Measurements from ENCODE around the gene TIPARP.

The TIPARP gene

GRCh38 chr3:156661155-156661554, 13.2 kb upstream of the TIPARP start:
- Histone ChIP-seq H3K4me1 (ENCODE audit: insufficient read depth, low read length, severe bottlenecking) (no peaks in the 10 kb centered on the region), H3K27me3 (ENCODE audit: insufficient read depth, low read length) (no peaks in the 10 kb centered on the region), H3K27ac (ENCODE audit: low read depth, low read length, poor library complexity, severe bottlenecking) (no peak overlapping the region), H2AFZ (ENCODE audit: low read length) (no peak overlapping the region), H3K9me3 (ENCODE audit: low read length) (no peaks in the 10 kb centered on the region), H3K4me3 (ENCODE audit: low read depth, low read length, poor library complexity, severe bottlenecking) (no peak overlapping the region), H3K79me2 (ENCODE audit: insufficient read depth, low read length) (no peaks in the 10 kb centered on the region), H3K9me2 (ENCODE audit: low read depth, low read length) (no peaks in the 10 kb centered on the region), H3K36me3 (ENCODE audit: insufficient read depth, low read length) (no peaks in the 10 kb centered on the region), H3F3A (ENCODE audit: insufficient read depth, low read length) (no peaks in the 10 kb centered on the region), H4K20me1 (ENCODE audit: insufficient read depth, low read length) (no peaks in the 10 kb centered on the region), H3K9ac (ENCODE audit: low read length) (no peak overlapping the region), H3K4me2 (ENCODE audit: low read length) (no peak overlapping the region)
- no peak for TF ChIP-seq CTCF (IDR thresholded peaks at IDR 0.05; ENCODE audit: low read length)
- no peak for TF ChIP-seq EZH2 (IDR thresholded peaks at IDR 0.05; ENCODE audit: borderline replicate concordance, low read length)

GRCh38 chr3:156664011-156664830, 10.2 kb upstream of the TIPARP start:
- Histone ChIP-seq H3F3A (ENCODE audit: insufficient read depth, low read length) (no peaks in the 10 kb centered on the region), H3K27me3 (ENCODE audit: insufficient read depth, low read length) (no peaks in the 10 kb centered on the region), H3K27ac (ENCODE audit: low read depth, low read length, poor library complexity, severe bottlenecking) (no peak overlapping the region), H3K4me2 (ENCODE audit: low read length) (no peak overlapping the region), H3K79me2 (ENCODE audit: insufficient read depth, low read length) (no peaks in the 10 kb centered on the region), H3K9ac (ENCODE audit: low read length) (no peak overlapping the region), H3K36me3 (ENCODE audit: insufficient read depth, low read length) (no peaks in the 10 kb centered on the region), H3K9me2 (ENCODE audit: low read depth, low read length) (no peaks in the 10 kb centered on the region), H3K9me3 (ENCODE audit: low read length) (no peaks in the 10 kb centered on the region), H4K20me1 (ENCODE audit: insufficient read depth, low read length) (no peaks in the 10 kb centered on the region), H3K4me1 (ENCODE audit: insufficient read depth, low read length, severe bottlenecking) (no peaks in the 10 kb centered on the region), H2AFZ (ENCODE audit: low read length) (no peak overlapping the region), H3K4me3 (ENCODE audit: low read depth, low read length, poor library complexity, severe bottlenecking) (no peak overlapping the region)
- TF ChIP-seq CTCF (IDR thresholded peaks at IDR 0.05; ENCODE audit: low read length): no peak
- TF ChIP-seq EZH2 (IDR thresholded peaks at IDR 0.05; ENCODE audit: borderline replicate concordance, low read length): no peak

- H3K4me1 ChIP-seq (ENCODE audit: insufficient read depth, low read length, severe bottlenecking): no peaks in the 10 kb centered on the region
- no peaks in the 10 kb centered on the region for H3K27me3 ChIP-seq (ENCODE audit: insufficient read depth, low read length)
- H3K79me2 ChIP-seq (ENCODE audit: insufficient read depth, low read length): no peaks in the 10 kb centered on the region
- TF ChIP-seq CTCF (IDR thresholded peaks at IDR 0.05; ENCODE audit: low read length) (no peak), EZH2 (IDR thresholded peaks at IDR 0.05; ENCODE audit: borderline replicate concordance, low read length) (no peak)
- H2AFZ ChIP-seq (ENCODE audit: low read length): no peak overlapping the region
- no peaks in the 10 kb centered on the region for H3K36me3 ChIP-seq (ENCODE audit: insufficient read depth, low read length)
- no peaks in the 10 kb centered on the region for H3K9me3 ChIP-seq (ENCODE audit: low read length)
- no peaks in the 10 kb centered on the region for H4K20me1 ChIP-seq (ENCODE audit: insufficient read depth, low read length)
- H3K27ac ChIP-seq (ENCODE audit: low read depth, low read length, poor library complexity, severe bottlenecking): no peak overlapping the region
- no peak overlapping the region for H3K4me2 ChIP-seq (ENCODE audit: low read length)
- H3K9me2 ChIP-seq (ENCODE audit: low read depth, low read length): no peaks in the 10 kb centered on the region
- H3K4me3 ChIP-seq (ENCODE audit: low read depth, low read length, poor library complexity, severe bottlenecking): no peak overlapping the region
- no peaks in the 10 kb centered on the region for H3F3A ChIP-seq (ENCODE audit: insufficient read depth, low read length)
- no peak overlapping the region for H3K9ac ChIP-seq (ENCODE audit: low read length)
Observed at GRCh38 chr3:156664831-156665178, 9.6 kb upstream of the TIPARP start.

All from OCI-LY1 (cell line).